ENCODE results near the gene WDR27.

GRCh38 chr6:169521825-169522224, 180.0 kb downstream of the WDR27 start:
- TF ChIP-seq CTCF (IDR thresholded peaks at IDR 0.05 in 2 of 3, conservative IDR thresholded peaks at IDR 0.05 in 1 of 3; ENCODE audit: control insufficient read depth in 2 of 3, extremely low read depth in 1 of 3, insufficient read depth in 1 of 3, low read depth in 3 of 3, low read length in 3 of 3) (no peak), NR2F1 (conservative IDR thresholded peaks at IDR 0.05) (no peak), NR2C2 (IDR thresholded peaks at IDR 0.05; ENCODE audit: borderline replicate concordance, control insufficient read depth, insufficient read length, low read depth) (no peak), EZH2 (IDR thresholded peaks at IDR 0.05; ENCODE audit: borderline replicate concordance, control insufficient read depth, low read depth, low read length) (no peak), POLR2AphosphoS5 (IDR thresholded peaks at IDR 0.05; ENCODE audit: low read length) (no peak), MXI1 (IDR thresholded peaks at IDR 0.05; ENCODE audit: low read depth, low read length) (no peak)
- TF ChIP-seq, protein P1, sequence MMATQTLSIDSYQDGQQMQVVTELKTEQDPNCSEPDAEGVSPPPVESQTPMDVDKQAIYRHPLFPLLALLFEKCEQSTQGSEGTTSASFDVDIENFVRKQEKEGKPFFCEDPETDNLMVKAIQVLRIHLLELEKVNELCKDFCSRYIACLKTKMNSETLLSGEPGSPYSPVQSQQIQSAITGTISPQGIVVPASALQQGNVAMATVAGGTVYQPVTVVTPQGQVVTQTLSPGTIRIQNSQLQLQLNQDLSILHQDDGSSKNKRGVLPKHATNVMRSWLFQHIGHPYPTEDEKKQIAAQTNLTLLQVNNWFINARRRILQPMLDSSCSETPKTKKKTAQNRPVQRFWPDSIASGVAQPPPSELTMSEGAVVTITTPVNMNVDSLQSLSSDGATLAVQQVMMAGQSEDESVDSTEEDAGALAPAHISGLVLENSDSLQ (IDR thresholded peaks at IDR 0.05), result no peak
- TF ChIP-seq, protein P2, sequence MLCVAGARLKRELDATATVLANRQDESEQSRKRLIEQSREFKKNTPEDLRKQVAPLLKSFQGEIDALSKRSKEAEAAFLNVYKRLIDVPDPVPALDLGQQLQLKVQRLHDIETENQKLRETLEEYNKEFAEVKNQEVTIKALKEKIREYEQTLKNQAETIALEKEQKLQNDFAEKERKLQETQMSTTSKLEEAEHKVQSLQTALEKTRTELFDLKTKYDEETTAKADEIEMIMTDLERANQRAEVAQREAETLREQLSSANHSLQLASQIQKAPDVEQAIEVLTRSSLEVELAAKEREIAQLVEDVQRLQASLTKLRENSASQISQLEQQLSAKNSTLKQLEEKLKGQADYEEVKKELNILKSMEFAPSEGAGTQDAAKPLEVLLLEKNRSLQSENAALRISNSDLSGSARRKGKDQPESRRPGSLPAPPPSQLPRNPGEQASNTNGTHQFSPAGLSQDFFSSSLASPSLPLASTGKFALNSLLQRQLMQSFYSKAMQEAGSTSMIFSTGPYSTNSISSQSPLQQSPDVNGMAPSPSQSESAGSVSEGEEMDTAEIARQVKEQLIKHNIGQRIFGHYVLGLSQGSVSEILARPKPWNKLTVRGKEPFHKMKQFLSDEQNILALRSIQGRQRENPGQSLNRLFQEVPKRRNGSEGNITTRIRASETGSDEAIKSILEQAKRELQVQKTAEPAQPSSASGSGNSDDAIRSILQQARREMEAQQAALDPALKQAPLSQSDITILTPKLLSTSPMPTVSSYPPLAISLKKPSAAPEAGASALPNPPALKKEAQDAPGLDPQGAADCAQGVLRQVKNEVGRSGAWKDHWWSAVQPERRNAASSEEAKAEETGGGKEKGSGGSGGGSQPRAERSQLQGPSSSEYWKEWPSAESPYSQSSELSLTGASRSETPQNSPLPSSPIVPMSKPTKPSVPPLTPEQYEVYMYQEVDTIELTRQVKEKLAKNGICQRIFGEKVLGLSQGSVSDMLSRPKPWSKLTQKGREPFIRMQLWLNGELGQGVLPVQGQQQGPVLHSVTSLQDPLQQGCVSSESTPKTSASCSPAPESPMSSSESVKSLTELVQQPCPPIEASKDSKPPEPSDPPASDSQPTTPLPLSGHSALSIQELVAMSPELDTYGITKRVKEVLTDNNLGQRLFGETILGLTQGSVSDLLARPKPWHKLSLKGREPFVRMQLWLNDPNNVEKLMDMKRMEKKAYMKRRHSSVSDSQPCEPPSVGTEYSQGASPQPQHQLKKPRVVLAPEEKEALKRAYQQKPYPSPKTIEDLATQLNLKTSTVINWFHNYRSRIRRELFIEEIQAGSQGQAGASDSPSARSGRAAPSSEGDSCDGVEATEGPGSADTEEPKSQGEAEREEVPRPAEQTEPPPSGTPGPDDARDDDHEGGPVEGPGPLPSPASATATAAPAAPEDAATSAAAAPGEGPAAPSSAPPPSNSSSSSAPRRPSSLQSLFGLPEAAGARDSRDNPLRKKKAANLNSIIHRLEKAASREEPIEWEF (IDR thresholded peaks at IDR 0.05; ENCODE audit: insufficient replicate concordance, low read depth, low read length), result no peak
- TF ChIP-seq, protein P3, sequence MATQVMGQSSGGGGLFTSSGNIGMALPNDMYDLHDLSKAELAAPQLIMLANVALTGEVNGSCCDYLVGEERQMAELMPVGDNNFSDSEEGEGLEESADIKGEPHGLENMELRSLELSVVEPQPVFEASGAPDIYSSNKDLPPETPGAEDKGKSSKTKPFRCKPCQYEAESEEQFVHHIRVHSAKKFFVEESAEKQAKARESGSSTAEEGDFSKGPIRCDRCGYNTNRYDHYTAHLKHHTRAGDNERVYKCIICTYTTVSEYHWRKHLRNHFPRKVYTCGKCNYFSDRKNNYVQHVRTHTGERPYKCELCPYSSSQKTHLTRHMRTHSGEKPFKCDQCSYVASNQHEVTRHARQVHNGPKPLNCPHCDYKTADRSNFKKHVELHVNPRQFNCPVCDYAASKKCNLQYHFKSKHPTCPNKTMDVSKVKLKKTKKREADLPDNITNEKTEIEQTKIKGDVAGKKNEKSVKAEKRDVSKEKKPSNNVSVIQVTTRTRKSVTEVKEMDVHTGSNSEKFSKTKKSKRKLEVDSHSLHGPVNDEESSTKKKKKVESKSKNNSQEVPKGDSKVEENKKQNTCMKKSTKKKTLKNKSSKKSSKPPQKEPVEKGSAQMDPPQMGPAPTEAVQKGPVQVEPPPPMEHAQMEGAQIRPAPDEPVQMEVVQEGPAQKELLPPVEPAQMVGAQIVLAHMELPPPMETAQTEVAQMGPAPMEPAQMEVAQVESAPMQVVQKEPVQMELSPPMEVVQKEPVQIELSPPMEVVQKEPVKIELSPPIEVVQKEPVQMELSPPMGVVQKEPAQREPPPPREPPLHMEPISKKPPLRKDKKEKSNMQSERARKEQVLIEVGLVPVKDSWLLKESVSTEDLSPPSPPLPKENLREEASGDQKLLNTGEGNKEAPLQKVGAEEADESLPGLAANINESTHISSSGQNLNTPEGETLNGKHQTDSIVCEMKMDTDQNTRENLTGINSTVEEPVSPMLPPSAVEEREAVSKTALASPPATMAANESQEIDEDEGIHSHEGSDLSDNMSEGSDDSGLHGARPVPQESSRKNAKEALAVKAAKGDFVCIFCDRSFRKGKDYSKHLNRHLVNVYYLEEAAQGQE (IDR thresholded peaks at IDR 0.05; ENCODE audit: low read depth, low read length), result no peak
